Erythroblast (primary cell): Measurements from ENCODE around the gene HNF1B.
"Not testable (repeated sequence)": the region's sequence is repeated elsewhere in the genome, so short reads cannot be mapped to it uniquely, and the experiment has no call there.

Experiments used
- DNase-seq, 2 experiments: peaks; one replicate each; lab custom pipeline; 2025; lab: John Stamatoyannopoulos, UW
- GATA1 ChIP-seq: IDR thresholded peaks from 2 replicates; pipeline ENCODE4 v1.6.1; 2011; ENCODE audit warnings: low read depth, mild to moderate bottlenecking, control low read depth, low read length, moderate library complexity
- POLR2A ChIP-seq: IDR thresholded peaks from 2 replicates; pipeline ENCODE4 v1.6.1; 2011; ENCODE audit warnings: mild to moderate bottlenecking, low read length

The HNF1B gene

GRCh38 chr17:37697381-37697780, 47.5 kb downstream of the HNF1B start:
- DNase-seq, result no peak

GRCh38 chr17:37696366-37696765, 48.5 kb downstream of the HNF1B start:
- TF ChIP-seq GATA1 (no peak), POLR2A (no peak)
- DNase-seq, result no peak

More at GRCh38 chr17:37697381-37697780, 47.5 kb downstream of the HNF1B start:
- TF ChIP-seq GATA1, result no peak
- TF ChIP-seq POLR2A, result no peak

- DNase-seq, result no peak
- TF ChIP-seq GATA1 (no peak), POLR2A (no peak)
Measured at GRCh38 chr17:37695726-37696125, 49.1 kb downstream of the HNF1B start.

GRCh38 chr17:37694734-37695133, 50.1 kb downstream of the HNF1B start:
- no peak for DNase-seq
- TF ChIP-seq GATA1 (no peak), POLR2A (no peak)

- no peak for DNase-seq
- TF ChIP-seq GATA1 (no peak), POLR2A (no peak)
Measured at GRCh38 chr17:37693328-37693727, 51.5 kb downstream of the HNF1B start.

- no peak for DNase-seq
- TF ChIP-seq POLR2A, result no peak
Measured at GRCh38 chr17:37691807-37692206, 53.1 kb downstream of the HNF1B start.

- DNase-seq, result no peak
- TF ChIP-seq POLR2A, result no peak
- no peak for TF ChIP-seq GATA1
Measured at GRCh38 chr17:37689317-37689716, 55.5 kb downstream of the HNF1B start.

- TF ChIP-seq POLR2A (no peak), GATA1 (no peak)
- no peak for DNase-seq
Measured at GRCh38 chr17:37683454-37683984, 61.3 kb downstream of the HNF1B start.

- DNase-seq, result no peak
- no peak for TF ChIP-seq GATA1
Measured at GRCh38 chr17:37682007-37682406, 62.9 kb downstream of the HNF1B start.

- not testable (repeated sequence) for DNase-seq
Measured at GRCh38 chr17:37679995-37680394, 64.9 kb downstream of the HNF1B start.

GRCh38 chr17:37678036-37678435, 66.8 kb downstream of the HNF1B start:
- TF ChIP-seq POLR2A (no peak), GATA1 (no peak)
- no peak for DNase-seq

GRCh38 chr17:37677021-37677420, 67.8 kb downstream of the HNF1B start:
- no peak for DNase-seq

GRCh38 chr17:37676115-37676925, 68.5 kb downstream of the HNF1B start:
- no peak for DNase-seq
- TF ChIP-seq POLR2A, result no peak
- no peak for TF ChIP-seq GATA1

More at GRCh38 chr17:37677021-37677420, 67.8 kb downstream of the HNF1B start:
- TF ChIP-seq POLR2A, result no peak
- no peak for TF ChIP-seq GATA1

GRCh38 chr17:37674511-37674910, 70.3 kb downstream of the HNF1B start:
- TF ChIP-seq POLR2A (no peak), GATA1 (no peak)
- DNase-seq, result no peak

GRCh38 chr17:37673386-37673785, 71.5 kb downstream of the HNF1B start:
- TF ChIP-seq POLR2A, result no peak
- no peak for TF ChIP-seq GATA1
- DNase-seq, result no peak
